Activated T-cell treated with anti-CD3 and anti-CD28 coated beads, Interleukin-2, amount 50 U/mL, for 72 hours (primary cell): ENCODE data around the gene DDX49. TPM values are rescaled to one million over a fixed set of nuclear protein-coding genes. Genes with fewer than 3 reads are reported as not detected.
"Not testable (repeated sequence)": the region's sequence is repeated elsewhere in the genome, so short reads cannot be mapped to it uniquely, and the experiment has no call there.

Experiments
- ATAC-seq, 2 donors: fragments of 150-1000 bp; cut with Tn5 transposase; replicated peaks in 1 of 2; 2 replicates each; pipeline ENCODE4 v1.10.0; 2021; ENCODE audit warnings: moderate library complexity in 2 of 2, mild to moderate bottlenecking in 1 of 2
- DNase-seq, 2 donors: peaks; one replicate each; pipeline ENCODE4 v3.0.0; 2021 to 2022; ENCODE audit warnings: mixed read lengths in 1 of 2
- H3K27ac Mint-ChIP-seq: one replicate; pipeline ENCODE4 v1.8.0; 2022; ENCODE audit warnings: mild to moderate bottlenecking, moderate library complexity, mixed read lengths
- H3K27me3 Mint-ChIP-seq: one replicate; pipeline ENCODE4 v1.8.0; 2022; ENCODE audit warnings: low read depth, mixed read lengths
- H3K36me3 Mint-ChIP-seq, 2 donors: one replicate each; pipeline ENCODE4 v1.8.0; 2022; ENCODE audit warnings: mixed read lengths in 2 of 2, mild to moderate bottlenecking in 1 of 2; ENCODE audit not compliant: insufficient read depth in 2 of 2
- H3K4me1 Mint-ChIP-seq: one replicate; pipeline ENCODE4 v1.8.0; 2022; ENCODE audit warnings: low read depth, mixed read lengths
- H3K4me3 Mint-ChIP-seq, 2 donors: one replicate each; pipeline ENCODE4 v1.8.0; 2022; ENCODE audit warnings: mild to moderate bottlenecking in 2 of 2, mixed read lengths in 2 of 2, moderate library complexity in 2 of 2
- H3K9me3 Mint-ChIP-seq, 2 donors: one replicate each; pipeline ENCODE4 v1.8.0; 2022; ENCODE audit warnings: mixed read lengths in 2 of 2
- total RNA-seq, 2 donors: library from RNA; stranded (reverse); gene quantifications; one replicate each; pipeline ENCODE4 v1.2.3, GENCODE V29; 2022

DDX49 gene
- total RNA-seq, 2 donors from 2014 or later, result 46.4 to 68.5 TPM

GRCh38 chr19:18945297-18945696 is 25.8 kb downstream of the DDX49 start:
- DNase-seq, result no peak
- peaks cover 4% of the 10 kb centered on the region for H3K4me1 Mint-ChIP-seq
- peaks cover 15% of the 10 kb centered on the region for H3K27me3 Mint-ChIP-seq
- no peaks in the 10 kb centered on the region for H3K9me3 Mint-ChIP-seq
- H3K4me3 Mint-ChIP-seq, result no peak overlapping the region
- no peak for ATAC-seq
- no peaks in the 10 kb centered on the region for H3K36me3 Mint-ChIP-seq
- no peak overlapping the region for H3K27ac Mint-ChIP-seq

DNA sequence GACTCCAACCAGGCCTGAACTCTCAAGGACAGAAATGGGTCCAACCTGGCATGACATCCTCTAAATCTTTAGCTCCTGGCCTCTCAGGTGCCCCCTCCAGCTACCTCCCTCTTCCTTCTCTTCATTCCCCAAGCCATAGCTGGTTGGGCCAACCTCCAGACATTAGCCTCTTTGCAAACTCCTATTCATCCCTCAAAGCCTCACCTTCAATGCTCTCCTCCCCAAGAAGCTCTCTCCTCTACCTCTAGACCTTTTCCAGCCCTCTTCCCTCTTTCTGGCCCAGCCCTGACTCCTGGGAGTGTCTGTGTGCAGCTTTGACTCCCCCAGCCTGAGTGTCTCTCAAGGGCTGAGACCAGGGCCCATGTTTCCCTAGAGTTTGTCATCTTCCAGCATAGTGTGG is 26.8 kb downstream of the DDX49 start:
- ATAC-seq (no peak), DNase-seq (no peak)
- Mint-ChIP-seq H3K4me3 (no peak overlapping the region), H3K36me3 (no peaks in the 10 kb centered on the region), H3K27me3 (peaks cover 13% of the 10 kb centered on the region), H3K9me3 (no peaks in the 10 kb centered on the region), H3K4me1 (no peaks in the 10 kb centered on the region), H3K27ac (no peak overlapping the region)

DNA sequence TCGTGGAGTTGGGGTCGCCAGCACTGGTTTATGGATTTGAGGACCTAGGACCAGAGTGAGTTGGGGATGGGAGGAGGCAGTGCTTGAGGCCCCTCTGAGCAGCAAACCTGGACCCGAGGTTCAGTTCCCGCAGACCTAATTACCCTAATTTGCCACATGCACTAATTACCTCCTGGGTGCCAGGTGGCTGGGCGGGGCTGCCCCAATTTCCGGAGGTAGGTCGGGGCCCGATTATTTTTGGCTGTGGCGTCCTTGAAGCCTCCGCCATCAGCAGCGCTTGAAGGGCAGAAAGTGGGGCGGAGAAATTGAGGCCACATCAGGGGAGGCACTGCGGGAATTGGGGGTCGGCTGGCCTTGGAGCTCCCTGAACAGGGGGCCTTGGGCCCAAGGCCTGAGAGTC is 27.4 kb downstream of the DDX49 start:
- Mint-ChIP-seq H3K4me1 (no peaks in the 10 kb centered on the region), H3K27ac (no peak overlapping the region), H3K27me3 (peaks cover 9% of the 10 kb centered on the region), H3K36me3 (no peaks in the 10 kb centered on the region), H3K9me3 (no peaks in the 10 kb centered on the region), H3K4me3 (no peak overlapping the region)
- ATAC-seq (no peak), DNase-seq (no peak)

DNA sequence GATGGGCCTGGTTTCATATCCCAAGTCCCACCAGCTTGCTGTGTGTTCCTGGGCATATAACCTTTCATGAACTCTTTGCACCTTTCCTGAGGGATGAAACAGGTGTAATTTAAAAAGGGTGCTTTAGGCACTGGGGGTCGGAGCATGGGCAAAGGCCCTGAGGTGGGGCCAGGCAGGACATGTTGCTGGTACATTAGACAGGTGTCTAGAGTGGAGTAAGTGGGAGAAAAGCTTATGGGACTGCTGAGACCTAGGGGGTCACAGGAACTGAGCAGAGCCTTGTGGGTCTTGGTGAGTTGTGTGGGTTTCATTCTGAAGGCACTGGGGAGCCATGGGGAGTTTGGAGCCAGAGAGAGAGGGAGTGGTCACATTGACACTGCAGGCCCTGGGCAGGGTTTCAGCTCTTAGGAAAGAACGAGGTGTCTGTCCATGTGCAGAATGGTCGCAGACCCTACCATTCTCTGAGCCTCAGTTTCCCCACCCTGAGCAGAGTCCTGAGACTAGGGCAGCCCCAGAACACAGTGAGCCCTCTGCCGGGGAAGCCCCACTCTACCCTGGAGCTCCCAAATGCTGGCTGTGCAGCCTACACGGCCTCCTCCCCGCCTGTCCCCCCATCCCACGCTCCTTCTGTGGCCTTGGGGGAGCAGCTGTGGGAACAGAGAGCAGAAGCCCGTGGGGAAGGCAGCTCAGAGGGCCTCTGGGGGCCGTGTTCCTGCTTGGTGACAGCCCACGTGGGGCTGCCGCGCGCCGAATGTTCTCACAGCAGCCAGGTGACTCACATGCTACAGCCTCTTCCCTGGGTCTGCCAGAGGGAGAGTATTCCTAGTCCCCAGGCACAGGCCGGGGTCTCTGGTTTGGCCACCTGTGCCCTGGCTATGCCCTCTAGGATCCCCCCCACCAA is 28.8 kb downstream of the DDX49 start:
- no peak overlapping the region for H3K4me3 Mint-ChIP-seq
- no peaks in the 10 kb centered on the region for H3K27me3 Mint-ChIP-seq
- H3K9me3 Mint-ChIP-seq, result no peaks in the 10 kb centered on the region
- DNase-seq, result no peak
- no peaks in the 10 kb centered on the region for H3K36me3 Mint-ChIP-seq
- H3K27ac Mint-ChIP-seq, result no peak overlapping the region
- H3K4me1 Mint-ChIP-seq, result no peaks in the 10 kb centered on the region
- no peak for ATAC-seq

DNA sequence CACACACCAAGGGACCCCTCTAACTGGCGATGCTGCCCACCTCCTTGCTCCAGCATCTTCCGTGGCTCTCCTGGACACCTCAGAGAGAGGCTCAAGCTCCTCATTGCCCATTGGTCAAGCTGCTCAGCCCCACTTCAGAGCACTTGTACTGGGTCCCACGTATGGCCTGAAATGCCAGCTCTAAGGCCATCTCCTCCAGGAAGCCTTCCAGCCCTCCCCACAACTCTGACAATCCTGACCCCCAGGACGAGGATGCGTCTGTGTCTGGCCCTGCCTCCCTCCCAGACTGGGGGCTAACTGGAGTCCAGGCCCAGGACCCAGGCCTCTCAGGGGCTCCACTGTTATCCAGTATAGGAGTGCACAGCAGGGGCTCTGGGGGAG is 29.5 kb downstream of the DDX49 start:
- no peaks in the 10 kb centered on the region for H3K27me3 Mint-ChIP-seq
- no peak overlapping the region for H3K4me3 Mint-ChIP-seq
- no peaks in the 10 kb centered on the region for H3K4me1 Mint-ChIP-seq
- ATAC-seq (no peak), DNase-seq (no peak)
- H3K27ac Mint-ChIP-seq, result no peak overlapping the region
- H3K36me3 Mint-ChIP-seq, result no peaks in the 10 kb centered on the region
- no peaks in the 10 kb centered on the region for H3K9me3 Mint-ChIP-seq

GRCh38 chr19:18949858-18950257 is 30.3 kb downstream of the DDX49 start:
- Mint-ChIP-seq H3K9me3 (peaks cover 0 to 5% of the 10 kb centered on the region in 2 donors), H3K4me1 (no peaks in the 10 kb centered on the region), H3K27ac (no peak overlapping the region), H3K4me3 (no peak overlapping the region), H3K27me3 (no peaks in the 10 kb centered on the region), H3K36me3 (no peaks in the 10 kb centered on the region)
- ATAC-seq (no peak), DNase-seq (no peak)

DNA sequence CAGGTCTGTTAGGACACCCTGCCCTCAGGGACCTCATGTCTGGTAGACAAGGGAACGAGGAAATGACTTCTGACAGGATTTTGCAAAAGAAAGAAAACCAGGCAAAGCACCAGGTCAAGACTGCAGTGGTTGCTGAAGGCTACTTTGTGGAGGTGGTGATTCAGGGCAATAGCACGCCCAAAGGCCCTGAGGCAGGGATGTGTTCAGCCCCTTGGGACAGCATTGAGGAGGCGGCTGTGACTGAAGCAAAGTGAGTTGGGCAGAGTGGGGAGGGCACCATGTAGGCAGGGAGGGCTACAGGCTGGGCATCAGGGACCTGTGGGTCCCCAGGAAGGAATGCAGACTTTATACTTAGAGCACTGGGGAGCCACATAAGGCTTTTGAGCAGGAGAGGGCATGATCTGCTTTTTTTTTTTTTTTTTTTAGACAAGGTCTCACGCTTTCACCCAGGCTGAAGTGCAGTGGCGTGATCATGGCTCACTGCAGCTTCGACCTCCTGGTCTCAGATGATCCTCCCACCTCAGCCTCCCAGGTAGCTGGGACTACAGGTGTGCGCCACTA is 32.3 kb downstream of the DDX49 start:
- Mint-ChIP-seq H3K36me3 (no peaks in the 10 kb centered on the region), H3K9me3 (peaks cover 3 to 9% of the 10 kb centered on the region in 2 donors), H3K4me1 (no peaks in the 10 kb centered on the region), H3K4me3 (no peak overlapping the region), H3K27me3 (no peaks in the 10 kb centered on the region), H3K27ac (no peak overlapping the region)
- DNase-seq (no peak), ATAC-seq (no peak)

DNA sequence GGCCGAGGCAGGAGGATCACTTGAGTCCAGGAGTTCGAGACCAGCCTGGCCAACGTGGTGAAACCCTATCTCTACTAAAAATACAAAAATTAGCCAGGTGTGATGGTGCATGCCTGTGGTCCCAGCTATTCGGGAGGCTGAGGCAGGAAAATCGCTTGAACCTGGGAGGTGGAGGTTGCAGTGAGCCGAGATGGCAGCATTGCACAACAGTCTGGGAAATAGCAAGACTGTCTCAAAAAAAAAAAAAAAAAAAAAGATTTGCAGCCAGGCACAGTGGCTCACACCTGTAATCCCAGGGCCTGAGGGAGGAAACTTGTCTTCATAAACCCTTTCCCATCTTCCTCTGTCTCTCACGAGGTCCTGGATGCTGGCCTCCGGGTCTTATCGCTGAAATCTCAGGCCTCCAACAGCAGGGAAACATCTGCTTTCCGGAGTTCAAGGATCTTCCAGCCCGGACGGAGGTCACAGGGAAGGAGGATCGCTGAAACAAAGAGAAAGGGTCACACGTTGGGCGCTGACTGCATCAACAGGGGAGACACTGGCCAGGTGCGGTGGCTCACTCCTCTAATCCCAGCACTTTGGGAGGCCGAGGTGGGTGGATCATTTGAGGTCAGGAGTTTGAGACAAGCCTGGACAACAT is 33.0 kb downstream of the DDX49 start:
- not testable (repeated sequence) for H3K4me3 Mint-ChIP-seq, ATAC-seq, H3K36me3 Mint-ChIP-seq, H3K27ac Mint-ChIP-seq, H3K27me3 Mint-ChIP-seq, H3K9me3 Mint-ChIP-seq, DNase-seq, H3K4me1 Mint-ChIP-seq

DNA sequence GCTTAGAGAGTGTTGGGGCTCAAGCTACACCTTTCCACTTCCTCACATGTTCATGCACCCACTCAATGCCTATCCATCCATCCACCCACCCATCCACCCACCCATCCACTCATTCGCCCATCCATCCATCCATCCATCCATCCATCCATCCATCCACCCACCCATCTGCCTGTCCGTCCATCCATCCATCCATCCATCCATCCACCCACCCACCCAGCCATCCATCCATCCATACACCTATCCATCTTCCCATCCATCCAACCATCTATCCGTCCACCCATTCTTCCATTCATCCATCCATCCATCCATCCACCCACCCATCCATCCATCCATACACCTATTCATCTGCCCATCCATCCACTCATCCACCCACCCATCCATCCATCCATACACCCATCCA is 34.6 kb downstream of the DDX49 start:
- Mint-ChIP-seq H3K4me1 (no peaks in the 10 kb centered on the region), H3K9me3 (peaks cover 3 to 9% of the 10 kb centered on the region in 2 donors), H3K27ac (no peak overlapping the region), H3K4me3 (no peak overlapping the region), H3K27me3 (no peaks in the 10 kb centered on the region), H3K36me3 (no peaks in the 10 kb centered on the region)
- DNase-seq (no peak), ATAC-seq (no peak)

DNA sequence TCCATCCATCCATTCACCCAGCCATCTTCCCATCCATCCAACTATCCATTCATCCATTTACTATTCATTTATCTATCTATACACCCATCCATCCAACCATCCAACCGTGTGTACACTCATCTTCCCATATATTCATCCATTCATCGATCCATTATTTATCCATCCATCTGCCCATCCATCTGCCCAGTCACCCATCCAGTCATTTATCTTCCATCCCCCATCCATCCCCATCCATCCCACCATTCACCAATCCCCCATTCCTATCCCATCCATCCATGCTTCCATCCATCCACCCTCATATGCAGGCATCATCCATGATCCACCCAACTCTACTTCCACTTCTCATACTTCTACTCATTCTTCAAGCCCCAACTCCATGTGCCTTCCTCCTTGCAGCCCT is 35.5 kb downstream of the DDX49 start:
- Mint-ChIP-seq H3K4me1 (no peaks in the 10 kb centered on the region), H3K27me3 (no peaks in the 10 kb centered on the region), H3K36me3 (no peaks in the 10 kb centered on the region), H3K4me3 (no peak overlapping the region), H3K27ac (no peak overlapping the region), H3K9me3 (peaks cover 3 to 9% of the 10 kb centered on the region in 2 donors)
- DNase-seq, result no peak
- no peak for ATAC-seq

DNA sequence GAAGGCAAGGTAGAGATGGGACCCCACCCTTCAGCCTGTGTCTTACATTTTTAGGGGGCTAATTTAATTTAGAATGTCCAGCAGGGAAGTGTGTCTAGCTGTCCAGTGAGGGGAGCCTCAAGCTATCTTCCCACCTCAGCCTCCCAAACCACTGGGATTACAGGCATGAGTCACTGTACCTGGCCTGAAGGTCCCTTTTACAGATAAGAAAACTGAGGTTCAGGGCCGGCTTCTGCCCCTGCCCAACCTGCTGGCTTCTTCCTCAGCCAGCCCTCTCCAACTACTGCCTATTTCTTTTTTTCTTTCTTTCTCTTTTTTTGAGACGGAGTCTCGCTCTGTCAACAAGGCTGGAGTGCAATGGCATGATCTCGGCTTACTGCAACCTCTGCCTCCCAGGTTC is 40.9 kb downstream of the DDX49 start:
- H3K27ac Mint-ChIP-seq, result no peak overlapping the region
- no peak overlapping the region for H3K4me3 Mint-ChIP-seq
- H3K9me3 Mint-ChIP-seq, result no peaks in the 10 kb centered on the region
- no peak for ATAC-seq
- no peaks in the 10 kb centered on the region for H3K36me3 Mint-ChIP-seq
- H3K27me3 Mint-ChIP-seq, result peaks cover 20% of the 10 kb centered on the region
- DNase-seq, result no peak
- H3K4me1 Mint-ChIP-seq, result no peaks in the 10 kb centered on the region

DNA sequence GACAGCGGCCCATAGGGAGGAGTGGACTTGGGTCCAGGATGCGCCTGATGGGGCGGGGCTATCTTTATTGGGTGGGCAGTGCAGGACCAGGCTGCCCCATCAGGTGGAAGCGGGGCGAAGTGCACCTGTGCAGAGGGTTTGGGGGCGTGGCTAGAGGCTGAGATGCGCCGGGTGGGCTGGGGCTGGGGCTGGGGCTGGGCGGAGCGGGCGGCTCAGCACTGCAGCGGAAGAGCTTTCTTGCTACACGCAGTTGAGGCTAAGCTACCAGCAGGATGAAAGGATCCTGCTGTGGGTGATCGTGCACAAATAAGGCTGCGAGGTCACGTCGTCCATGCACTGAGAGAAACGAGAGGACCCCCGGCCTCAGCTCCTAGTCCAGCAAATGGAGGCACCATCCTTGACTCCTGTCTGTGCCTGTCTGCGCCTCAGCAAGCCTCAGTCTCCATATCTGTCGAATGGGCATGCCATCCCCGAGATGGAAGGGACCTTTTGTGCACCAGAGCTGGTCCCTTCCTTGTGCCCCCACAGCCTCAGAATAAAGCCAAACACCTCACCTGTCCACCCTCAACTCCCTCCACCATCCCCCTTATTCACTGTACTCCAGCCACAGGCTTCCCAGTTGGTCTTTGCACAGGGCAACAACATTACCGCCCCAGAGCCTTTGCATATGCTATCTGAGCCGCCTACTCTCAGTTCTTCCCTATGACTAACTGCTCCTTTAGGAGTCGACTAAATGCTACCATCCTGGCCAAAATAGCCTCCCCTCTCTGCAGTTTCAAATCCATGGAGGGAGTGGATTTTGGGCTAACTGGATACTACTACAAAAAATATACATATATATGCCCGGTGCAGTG is 42.5 kb downstream of the DDX49 start:
- peaks cover 20% of the 10 kb centered on the region for H3K27me3 Mint-ChIP-seq
- no peak for DNase-seq
- H3K4me1 Mint-ChIP-seq, result no peaks in the 10 kb centered on the region
- ATAC-seq, result no peak
- H3K9me3 Mint-ChIP-seq, result no peaks in the 10 kb centered on the region
- no peak overlapping the region for H3K4me3 Mint-ChIP-seq
- H3K27ac Mint-ChIP-seq, result no peak overlapping the region
- no peaks in the 10 kb centered on the region for H3K36me3 Mint-ChIP-seq

DNA sequence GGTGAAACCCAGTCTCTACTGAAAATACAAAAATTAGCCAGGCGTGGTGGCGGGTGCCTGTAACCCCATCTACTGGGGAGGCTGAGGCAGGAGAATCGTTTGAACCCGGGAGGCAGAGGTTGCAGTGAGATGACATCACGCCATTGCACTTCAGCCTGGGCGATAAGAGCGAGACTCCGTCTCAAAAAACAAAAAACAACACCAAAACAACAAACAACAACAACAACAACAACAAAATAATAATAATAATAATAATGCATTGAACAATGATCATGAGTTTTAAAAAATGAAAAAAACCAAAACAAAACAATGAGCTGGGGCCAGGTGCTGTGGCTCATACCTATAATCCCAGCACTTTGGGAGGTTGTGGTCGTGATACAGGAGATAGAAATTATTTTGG is 44.6 kb downstream of the DDX49 start:
- Mint-ChIP-seq H3K4me3 (no peak overlapping the region), H3K27me3 (peaks cover 20% of the 10 kb centered on the region), H3K36me3 (peaks cover under 1 to 1% of the 10 kb centered on the region in 2 donors), H3K27ac (no peak overlapping the region), H3K4me1 (no peaks in the 10 kb centered on the region), H3K9me3 (no peaks in the 10 kb centered on the region)
- DNase-seq (no peak), ATAC-seq (no peak)
